HepG2 (cell line): ENCODE results near the gene SRCIN1. TPM values are rescaled to one million over a fixed set of nuclear protein-coding genes. Genes with fewer than 3 reads are reported as not detected.

Experiments
- CCAR2 ChIP-seq: fragments of 200-400 bp; formaldehyde crosslinking; optimal IDR thresholded peaks from 2 replicates; pipeline ENCODE3; 2018; ENCODE audit warnings: low read depth, mild to moderate bottlenecking, low read length, moderate library complexity
- DBP ChIP-seq: sonication (generic); formaldehyde crosslinking; IDR thresholded peaks from 2 replicates; pipeline ENCODE4 v1.4.0; 2020; ENCODE audit warnings: missing genetic modification reagents; ENCODE audit errors: not compliant biosample characterization
- ESRRA ChIP-seq: sonication (generic); formaldehyde crosslinking; IDR thresholded peaks from 2 replicates; pipeline ENCODE4 v1.5.1; 2020; ENCODE audit warnings: mild to moderate bottlenecking, low read depth, missing genetic modification reagents
- ETV6 ChIP-seq: sonication (generic); formaldehyde crosslinking; conservative IDR thresholded peaks from 2 replicates; pipeline ENCODE4 v1.4.0; 2020; ENCODE audit warnings: missing genetic modification reagents
- HNRNPK ChIP-seq: fragments of 200-400 bp; formaldehyde crosslinking; IDR thresholded peaks from 2 replicates; pipeline ENCODE4 v1.6.1; 2018; ENCODE audit warnings: low read length, low read depth, moderate library complexity, mild to moderate bottlenecking; ENCODE audit not compliant: poor library complexity, severe bottlenecking
- HOXA7 ChIP-seq: sonication (generic); formaldehyde crosslinking; IDR thresholded peaks from 2 replicates; pipeline ENCODE4 v1.8.1; 2022; ENCODE audit warnings: mild to moderate bottlenecking, missing genetic modification reagents, moderate library complexity
- HOXA9 ChIP-seq: sonication (generic); formaldehyde crosslinking; IDR thresholded peaks from 2 replicates; pipeline ENCODE4 v1.8.1; 2022; ENCODE audit warnings: missing genetic modification reagents, mild to moderate bottlenecking, moderate library complexity, borderline replicate concordance
- KDM5A ChIP-seq: fragments of 200-600 bp; sonication (generic); IDR thresholded peaks from 2 replicates; pipeline ENCODE4 v1.7.0; 2018; ENCODE audit warnings: antibody characterized with exemption, mild to moderate bottlenecking, low read length, borderline replicate concordance
- RCOR2 ChIP-seq: IDR thresholded peaks from 2 replicates; pipeline ENCODE4 v1.6.1; 2016; ENCODE audit warnings: missing biosample characterization, missing genetic modification reagents
- RFX1 ChIP-seq: fragments of 450-650 bp; IDR thresholded peaks from 2 replicates; pipeline ENCODE4 v1.6.1; 2017
- SIX4 ChIP-seq: sonication (generic); formaldehyde crosslinking; IDR thresholded peaks from 2 replicates; pipeline ENCODE4 v1.4.0; 2020; ENCODE audit warnings: missing genetic modification reagents
- SMAD9 ChIP-seq: sonication (generic); formaldehyde crosslinking; IDR thresholded peaks from 2 replicates; pipeline ENCODE4 v1.5.1; 2020; ENCODE audit warnings: mild to moderate bottlenecking, missing genetic modification reagents
- SNRNP70 ChIP-seq: fragments of 200-400 bp; formaldehyde crosslinking; IDR thresholded peaks from 2 replicates; pipeline ENCODE4 v1.6.1; 2017; ENCODE audit warnings: mild to moderate bottlenecking, low read depth, low read length, moderate library complexity
- SUZ12 ChIP-seq: fragments of 150-350 bp; IDR thresholded peaks from 2 replicates; pipeline ENCODE4 v1.6.1; 2014; ENCODE audit warnings: low read depth, low read length
- TCF7 ChIP-seq: sonication (generic); IDR thresholded peaks from 2 replicates; pipeline ENCODE4 v1.6.1; 2016; ENCODE audit warnings: antibody characterized with exemption, low read depth
- ZBTB20 ChIP-seq: sonication (generic); formaldehyde crosslinking; IDR thresholded peaks from 2 replicates; pipeline ENCODE4 v1.8.1; 2023; ENCODE audit warnings: missing genetic modification reagents, low read depth, mild to moderate bottlenecking, borderline replicate concordance
- ZBTB38 ChIP-seq: sonication (generic); formaldehyde crosslinking; IDR thresholded peaks from 2 replicates; pipeline ENCODE4 v1.5.1; 2020; ENCODE audit warnings: mild to moderate bottlenecking, missing genetic modification reagents
- ZKSCAN8 ChIP-seq: IDR thresholded peaks from 2 replicates; pipeline ENCODE4 v1.6.1; 2016; ENCODE audit warnings: borderline replicate concordance, missing genetic modification reagents, missing compliant biosample characterization
- ZNF609 ChIP-seq: sonication (generic); formaldehyde crosslinking; IDR thresholded peaks from 2 replicates; pipeline ENCODE4 v1.4.0; 2020; ENCODE audit warnings: mild to moderate bottlenecking, missing genetic modification reagents, borderline replicate concordance
- ZNF709 ChIP-seq: sonication (generic); formaldehyde crosslinking; IDR thresholded peaks from 2 replicates; pipeline ENCODE4 v1.5.0; 2020; ENCODE audit warnings: mild to moderate bottlenecking, missing genetic modification reagents
- ZNF746 ChIP-seq: sonication (generic); formaldehyde crosslinking; IDR thresholded peaks from 2 replicates; pipeline ENCODE4 v1.8.0; 2022; ENCODE audit warnings: mild to moderate bottlenecking, missing genetic modification reagents
- ZNF761 ChIP-seq: sonication (generic); formaldehyde crosslinking; conservative IDR thresholded peaks from 2 replicates; pipeline ENCODE4 v1.4.0; 2020; ENCODE audit warnings: mild to moderate bottlenecking, missing genetic modification reagents
- ZNF775 ChIP-seq: sonication (generic); formaldehyde crosslinking; IDR thresholded peaks from 2 replicates; pipeline ENCODE4 v1.4.0; 2020; ENCODE audit warnings: missing genetic modification reagents, mild to moderate bottlenecking, moderate library complexity, borderline replicate concordance
- ZNF891 ChIP-seq: sonication (generic); formaldehyde crosslinking; IDR thresholded peaks from 2 replicates; pipeline ENCODE4 v1.5.0; 2020; ENCODE audit warnings: mild to moderate bottlenecking, missing genetic modification reagents
- ZSCAN30 ChIP-seq: sonication (generic); formaldehyde crosslinking; IDR thresholded peaks from 2 replicates; pipeline ENCODE4 v1.5.0; 2020; ENCODE audit warnings: mild to moderate bottlenecking, missing genetic modification reagents
- polyA plus RNA-seq, 8 experiments: library from polyadenylated mRNA; depleted of rRNA in 3 of 8; stranded (reverse) in 7 of 8; unstranded in 1 of 8; fragments of >200 nt; fragmentation: Illumina TruSeq in 4 of 8; extraction: Trizol in 4 of 8; gene quantifications; 2 replicates each; pipeline versions ENCODE4 v1.2.1 to v1.2.3, GENCODE V29; 2011 to 2016; ENCODE audit warnings: low read depth in 4 of 8, missing spikeins in 1 of 8, mixed read lengths in 1 of 8; ENCODE audit not compliant: insufficient read depth in 1 of 8
- total RNA-seq, 5 experiments: library from RNA; depleted of rRNA; stranded (reverse); fragments of >200 nt; fragmentation: Illumina TruSeq; extraction: Trizol; gene quantifications; 2 replicates each; pipeline ENCODE4 v1.2.3, GENCODE V29; 2016; ENCODE audit warnings: low read depth in 1 of 5

Gene SRCIN1
- total and polyA plus RNA-seq, 2 of the 13 experiments (the other 11 are each of a cell fraction or from before 2014, with no cell fraction given): 1.2 to 9.6 TPM

GRCh38 chr17:38604479-38605403 lies 1.0 kb downstream of the SRCIN1 start (continued):
- TF ChIP-seq ZNF761 (CRISPR knock-in tag): 0 out of 2 replicates have a peak, but pooled peaks have one; percentile 25
- no peak for TF ChIP-seq SUZ12
- 0 out of 2 replicates have a peak, but pooled peaks have one; percentile 15 for TF ChIP-seq ZBTB20 (CRISPR knock-in tag)
- TF ChIP-seq ZNF709: 0 out of 2 replicates have a peak, but pooled peaks have one; percentile 56
- TF ChIP-seq DBP (CRISPR knock-in tag): no peak
- no peak for TF ChIP-seq ZNF891 (CRISPR knock-in tag)
- TF ChIP-seq RFX1: no peak
- no peak for TF ChIP-seq ETV6 (CRISPR knock-in tag)
- TF ChIP-seq RCOR2 (CRISPR knock-in tag): peak; percentile 95
- no peak; the same call in 1 of the 2 replicates for TF ChIP-seq ZKSCAN8 (CRISPR knock-in tag)
- TF ChIP-seq ZSCAN30 (CRISPR knock-in tag): no peak
- TF ChIP-seq ZNF609: no peak; the same call in 1 of the 2 replicates
- no peak for TF ChIP-seq HOXA9 (CRISPR knock-in tag)
- no peak for TF ChIP-seq SIX4 (CRISPR knock-in tag)
- TF ChIP-seq SNRNP70: no peak
- TF ChIP-seq ZNF746 (CRISPR knock-in tag): no peak
- no peak for TF ChIP-seq TCF7
- no peak for TF ChIP-seq ESRRA
- TF ChIP-seq HNRNPK: peak; percentile 74
- no peak for TF ChIP-seq KDM5A
- TF ChIP-seq SMAD9 (CRISPR knock-in tag): no peak
- TF ChIP-seq HOXA7: no peak
- TF ChIP-seq ZNF775: no peak
- TF ChIP-seq ZBTB38 (CRISPR knock-in tag): peak; percentile 77; the same call in 1 of the 2 replicates
- TF ChIP-seq CCAR2: no peak
